Omental fat pad (tissue), 4 donors: ENCODE measurements around the gene LACRT. TPM values are rescaled to one million over a fixed set of nuclear protein-coding genes. Genes with fewer than 3 reads are reported as not detected.

Experiments used
- ATAC-seq: fragments of 150-250 bp; one replicate; pipeline ENCODE4 v1.9.1; 2016; ENCODE audit warnings: mild to moderate bottlenecking, moderate library complexity; ENCODE audit not compliant: low FRiP score
- DNase-seq: peaks from one replicate; pipeline ENCODE4 v3.0.0-alpha.2; 2019; ENCODE audit warnings: low spot score
- total RNA-seq, 4 donors: library from RNA; depleted of rRNA; stranded (reverse); fragments of >200 nt; gene quantifications; one replicate each; pipeline ENCODE4 v1.1.0, GENCODE V29; 2016
- TF ChIP-seq, protein P1 (sequence below), 3 donors: fragments of 450-650 bp; IDR thresholded peaks; one replicate each; pipeline ENCODE4 v1.5.1; 2016 to 2017; ENCODE audit warnings: antibody characterized with exemption in 3 of 3, mild to moderate bottlenecking in 3 of 3, moderate library complexity in 2 of 3

The LACRT gene
- total RNA-seq, 4 donors from 2014 or later, result not detected

DNA sequence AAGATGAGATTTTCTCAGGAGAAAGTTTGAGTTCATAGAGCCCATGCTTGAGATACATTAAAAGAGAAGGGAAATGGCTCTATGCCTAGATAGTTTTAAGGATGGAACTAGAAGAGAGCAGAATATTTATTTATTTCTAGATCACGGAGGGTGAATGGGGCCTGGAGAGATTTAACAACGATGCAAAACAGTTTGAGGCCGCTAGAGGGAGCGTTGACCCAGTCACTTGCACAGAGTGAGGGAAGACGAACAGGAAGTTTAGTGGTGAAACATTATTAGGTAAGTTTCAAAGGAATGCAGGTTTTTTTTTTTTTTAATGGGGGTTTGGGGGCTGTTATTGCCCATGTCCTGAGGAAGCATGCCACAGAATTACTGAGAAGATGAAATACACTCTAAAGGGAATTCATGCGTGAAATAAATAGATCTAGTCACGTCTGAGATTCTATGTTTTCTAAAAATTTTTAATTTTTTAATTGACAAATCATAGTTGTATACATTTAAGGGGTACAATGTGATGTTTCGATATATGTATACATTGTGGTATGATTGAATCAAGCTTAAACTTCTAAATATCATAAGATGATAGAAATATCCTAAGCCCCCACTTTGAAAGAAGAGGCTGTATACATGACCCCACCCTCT lies 31.4 kb downstream of the LACRT start:
- TF ChIP-seq, protein P1, sequence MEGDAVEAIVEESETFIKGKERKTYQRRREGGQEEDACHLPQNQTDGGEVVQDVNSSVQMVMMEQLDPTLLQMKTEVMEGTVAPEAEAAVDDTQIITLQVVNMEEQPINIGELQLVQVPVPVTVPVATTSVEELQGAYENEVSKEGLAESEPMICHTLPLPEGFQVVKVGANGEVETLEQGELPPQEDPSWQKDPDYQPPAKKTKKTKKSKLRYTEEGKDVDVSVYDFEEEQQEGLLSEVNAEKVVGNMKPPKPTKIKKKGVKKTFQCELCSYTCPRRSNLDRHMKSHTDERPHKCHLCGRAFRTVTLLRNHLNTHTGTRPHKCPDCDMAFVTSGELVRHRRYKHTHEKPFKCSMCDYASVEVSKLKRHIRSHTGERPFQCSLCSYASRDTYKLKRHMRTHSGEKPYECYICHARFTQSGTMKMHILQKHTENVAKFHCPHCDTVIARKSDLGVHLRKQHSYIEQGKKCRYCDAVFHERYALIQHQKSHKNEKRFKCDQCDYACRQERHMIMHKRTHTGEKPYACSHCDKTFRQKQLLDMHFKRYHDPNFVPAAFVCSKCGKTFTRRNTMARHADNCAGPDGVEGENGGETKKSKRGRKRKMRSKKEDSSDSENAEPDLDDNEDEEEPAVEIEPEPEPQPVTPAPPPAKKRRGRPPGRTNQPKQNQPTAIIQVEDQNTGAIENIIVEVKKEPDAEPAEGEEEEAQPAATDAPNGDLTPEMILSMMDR (IDR thresholded peaks at IDR 0.05), result no peak
- DNase-seq, result no peak
- ATAC-seq, result peak; percentile 86

DNA sequence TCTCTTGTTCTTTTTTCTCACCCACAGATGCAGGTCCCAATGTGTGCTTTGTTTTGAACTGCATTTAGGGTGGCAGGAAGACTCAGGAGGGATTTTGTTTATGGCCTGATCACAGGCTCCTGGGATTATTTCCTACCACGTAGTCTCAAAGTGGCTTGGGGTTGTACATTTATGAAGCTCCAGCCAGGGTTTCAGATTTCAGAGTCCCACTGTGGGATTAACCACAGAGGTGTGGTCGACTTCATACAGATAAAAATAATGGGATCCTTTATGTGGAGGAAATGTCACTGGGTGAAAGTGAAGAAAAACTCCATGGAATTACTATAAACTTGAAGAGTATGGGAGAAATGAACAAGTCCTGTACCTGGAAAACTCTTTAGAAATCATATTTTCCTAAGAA lies 32.0 kb downstream of the LACRT start:
- DNase-seq (no peak), ATAC-seq (no peak)
- TF ChIP-seq, protein P1 (IDR thresholded peaks at IDR 0.05), result no peak

DNA sequence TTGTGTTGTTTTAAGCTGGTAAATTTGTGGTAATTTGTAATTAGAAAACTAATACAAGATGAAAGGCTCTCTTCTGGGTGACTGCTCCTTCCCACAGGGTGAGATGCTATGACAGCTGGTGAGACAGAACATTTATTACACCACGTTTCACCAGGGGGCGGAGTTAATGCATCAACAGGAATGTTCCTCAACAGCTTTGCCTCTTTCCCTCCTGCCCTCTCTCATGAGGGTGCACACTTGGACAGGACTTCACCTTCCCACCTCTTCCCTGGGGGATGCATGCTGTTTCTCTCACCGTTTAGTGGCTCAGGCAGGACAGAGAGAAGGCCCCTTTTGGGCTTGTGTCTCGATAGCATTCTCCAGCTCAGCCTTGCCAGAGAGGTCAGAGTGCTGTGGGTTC lies 32.9 kb downstream of the LACRT start:
- DNase-seq (no peak), ATAC-seq (no peak)
- TF ChIP-seq, protein P1 (IDR thresholded peaks at IDR 0.05), result no peak

DNA sequence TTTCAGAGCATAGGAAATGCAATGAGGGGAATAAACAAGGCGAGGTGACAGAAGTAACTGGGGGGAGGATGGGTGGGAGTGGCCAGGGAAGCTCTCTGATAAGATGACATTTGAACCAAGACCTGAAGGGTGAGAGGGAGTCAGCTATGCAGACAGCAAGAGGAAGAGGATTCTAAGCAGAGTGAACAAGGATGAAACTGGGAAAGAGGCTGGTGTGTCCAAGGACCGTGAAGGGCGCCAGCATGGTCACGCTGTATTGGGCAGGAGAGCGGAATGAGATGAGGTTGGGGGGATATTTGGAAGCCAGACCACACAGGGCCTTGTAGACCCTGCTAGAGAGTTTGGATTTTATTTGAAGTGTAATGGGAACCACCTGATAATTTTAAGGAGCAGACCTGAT lies 35.7 kb downstream of the LACRT start:
- DNase-seq (no peak), ATAC-seq (no peak)
- TF ChIP-seq, protein P1 (IDR thresholded peaks at IDR 0.05), result no peak

DNA sequence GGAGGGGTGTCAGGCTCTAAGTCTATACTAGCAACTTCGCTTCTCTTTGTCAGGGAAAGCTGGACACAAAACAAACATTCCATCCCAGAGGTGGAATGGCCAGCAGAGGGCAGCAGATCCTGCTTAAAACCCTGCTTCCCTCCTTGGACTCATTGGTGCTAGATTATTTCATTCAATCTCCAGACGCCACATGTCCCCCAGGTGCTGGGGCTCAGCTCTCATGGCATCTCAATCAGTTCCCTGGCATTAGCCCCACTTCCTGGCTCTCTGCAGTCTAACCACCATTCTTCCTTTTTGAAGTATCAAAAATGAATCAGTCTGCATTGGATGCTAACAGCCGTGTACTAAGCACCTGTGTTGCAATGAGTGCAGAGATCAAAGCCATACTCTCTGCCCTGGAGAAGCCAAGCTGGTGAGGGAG lies 38.2 kb downstream of the LACRT start:
- DNase-seq, result peak; percentile 81
- TF ChIP-seq, protein P1 (IDR thresholded peaks at IDR 0.05), result no peak
- peak; percentile 46 for ATAC-seq

DNA sequence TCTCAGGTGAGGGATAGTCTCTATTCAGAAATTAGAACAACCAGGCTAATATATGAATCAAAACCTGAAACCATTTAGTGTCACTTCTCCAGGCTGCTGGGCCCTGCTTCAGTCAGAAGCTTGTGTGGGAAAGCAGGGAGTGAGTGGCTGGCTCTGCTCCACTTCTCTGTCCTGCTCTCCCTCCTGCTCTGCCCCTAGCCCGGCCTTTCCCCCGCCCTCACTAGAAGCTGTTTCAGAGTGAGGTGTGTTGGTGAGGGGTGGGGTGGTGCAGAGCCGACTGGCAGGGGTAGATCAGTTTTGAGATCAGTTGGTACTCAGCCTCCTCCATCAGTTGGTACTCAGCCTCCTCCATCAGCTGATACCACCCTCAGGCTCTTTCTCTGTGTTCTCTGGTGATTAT lies 39.2 kb downstream of the LACRT start:
- no peak for DNase-seq
- TF ChIP-seq, protein P1 (IDR thresholded peaks at IDR 0.05), result no peak
- no peak for ATAC-seq

DNA sequence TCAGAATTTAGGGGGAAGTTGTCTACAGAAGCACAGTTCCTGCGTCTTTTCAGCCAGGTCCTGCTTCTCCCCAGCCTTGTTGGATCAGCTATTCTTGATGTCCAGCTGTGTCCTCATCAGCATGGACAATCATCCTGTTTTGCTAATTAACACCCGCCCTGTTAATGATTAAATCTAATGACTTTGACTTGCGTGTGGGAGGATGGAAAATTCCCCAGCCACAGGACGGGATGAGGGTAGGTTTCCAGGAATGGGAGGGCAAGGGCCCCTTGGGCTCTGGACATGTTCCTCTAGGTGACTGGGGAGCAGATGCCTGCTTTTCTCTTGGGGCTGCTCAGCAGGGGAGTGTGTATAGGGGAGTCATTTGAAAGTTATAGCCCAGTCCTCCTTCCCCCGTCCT lies 41.0 kb downstream of the LACRT start:
- TF ChIP-seq, protein P1 (IDR thresholded peaks at IDR 0.05), result no peak
- DNase-seq (no peak), ATAC-seq (no peak)
